Cerebellar nuclear complex (tissue), 1 donor: ENCODE results near the gene WSB1.
A peak's percentile ranks its signal among the peaks of the same experiment; 100 is the strongest.

Experiments used
- DNase-seq, 2 experiments: peaks; one replicate each; lab custom pipeline; 2025; lab: John Stamatoyannopoulos, UW

WSB1 gene

DNA sequence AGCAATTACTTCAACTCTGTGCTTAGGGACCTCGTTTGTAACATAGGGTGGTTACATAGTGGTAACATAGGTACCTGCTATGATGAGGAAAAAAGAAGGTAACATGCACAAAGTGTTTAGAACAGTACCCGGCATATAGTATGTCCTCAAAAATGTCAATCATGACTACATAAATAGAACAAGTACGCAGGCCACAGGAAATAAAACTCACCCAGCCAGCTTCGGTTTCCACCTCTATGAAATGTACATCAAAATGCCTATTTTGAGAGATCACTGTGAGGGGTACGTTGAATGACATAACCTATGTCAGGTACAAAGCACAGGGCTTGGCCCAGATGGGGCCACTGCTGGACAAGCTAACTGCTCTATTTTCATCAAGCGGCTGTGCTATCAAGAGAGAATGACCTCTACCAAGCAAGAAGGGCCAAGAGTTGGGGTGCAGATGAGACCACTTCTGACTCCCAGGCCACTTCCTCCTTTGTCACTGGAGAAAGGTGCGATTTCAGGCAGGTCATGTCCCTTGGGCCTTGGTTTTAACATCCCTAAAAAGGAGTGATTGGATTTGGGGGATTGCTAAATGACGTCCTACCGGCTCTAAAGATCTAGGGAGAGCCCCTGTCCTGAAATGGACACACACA, 45.4 kb downstream of the WSB1 start:
- no peak for DNase-seq

- no peak for DNase-seq
Measured at GRCh38 chr17:27339836-27340550, 46.1 kb downstream of the WSB1 start.

- DNase-seq, result no peak
Measured at GRCh38 chr17:27340575-27340974, 46.7 kb downstream of the WSB1 start.

GRCh38 chr17:27341041-27341471, 47.1 kb downstream of the WSB1 start:
- no peak for DNase-seq

- no peak for DNase-seq
Measured at GRCh38 chr17:27342059-27342458, 48.1 kb downstream of the WSB1 start.

GRCh38 chr17:27343294-27343693, 49.4 kb downstream of the WSB1 start:
- DNase-seq, result no peak

- DNase-seq, result no peak
Measured at GRCh38 chr17:27343977-27344607, 50.2 kb downstream of the WSB1 start.

GRCh38 chr17:27345141-27345904, 51.4 kb downstream of the WSB1 start:
- no peak for DNase-seq

GRCh38 chr17:27346228-27346899, 52.5 kb downstream of the WSB1 start:
- no peak for DNase-seq

GRCh38 chr17:27348196-27348595, 54.3 kb downstream of the WSB1 start:
- no peak for DNase-seq

DNA sequence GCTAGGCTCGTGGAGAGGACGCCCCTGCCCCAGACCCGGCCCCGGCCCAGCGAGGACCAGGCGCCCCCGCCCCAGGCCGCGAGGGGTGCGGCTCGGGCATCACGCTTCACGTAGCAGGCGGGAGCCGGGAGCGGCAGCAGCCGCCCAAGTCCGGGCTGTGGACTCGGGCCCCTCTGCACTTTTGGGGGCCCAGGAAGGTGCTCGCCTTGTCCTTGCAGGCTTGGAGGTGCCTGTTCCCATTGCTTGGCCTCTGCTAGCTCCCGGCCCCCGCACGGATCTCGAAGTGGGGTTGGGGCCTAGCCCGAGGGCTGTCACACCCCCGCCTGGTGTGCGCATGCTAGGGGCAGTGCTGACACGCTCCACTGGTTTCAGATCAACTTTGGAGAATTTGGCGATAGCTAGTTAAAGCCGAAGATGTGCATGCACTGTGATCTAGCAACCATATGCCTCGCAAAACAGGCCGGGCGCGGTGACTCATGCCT, 55.7 kb downstream of the WSB1 start:
- DNase-seq, result no peak

GRCh38 chr17:27351759-27352158, 57.8 kb downstream of the WSB1 start:
- DNase-seq, result no peak

DNA sequence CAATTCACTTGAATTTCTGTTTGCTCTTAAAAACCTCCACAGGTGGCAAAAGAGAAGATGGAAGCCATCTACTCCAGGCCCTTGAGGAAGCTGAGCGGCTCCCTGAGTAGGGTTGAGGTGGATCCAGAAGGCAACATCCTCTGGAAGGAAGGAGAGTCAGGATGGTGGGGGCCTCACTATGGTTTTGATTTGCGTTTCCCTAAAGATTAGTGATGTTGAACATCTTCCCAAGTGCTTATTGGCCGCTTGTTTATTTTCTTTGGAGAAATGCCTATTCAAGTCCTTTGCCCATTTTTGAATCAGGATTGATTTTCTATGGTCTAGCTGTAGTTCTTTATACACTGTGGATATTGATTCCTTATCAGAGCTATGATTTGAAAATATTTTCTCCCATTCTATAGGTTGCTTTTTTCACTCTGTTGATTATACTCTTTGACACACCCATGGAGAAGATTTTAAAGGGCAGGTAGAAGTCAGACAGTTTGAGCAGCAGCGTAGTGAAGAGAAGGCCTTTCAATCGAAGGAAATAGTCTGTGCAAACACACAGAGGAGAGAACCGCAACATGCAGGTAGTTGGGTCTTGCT, 58.6 kb downstream of the WSB1 start:
- DNase-seq, result no peak

DNA sequence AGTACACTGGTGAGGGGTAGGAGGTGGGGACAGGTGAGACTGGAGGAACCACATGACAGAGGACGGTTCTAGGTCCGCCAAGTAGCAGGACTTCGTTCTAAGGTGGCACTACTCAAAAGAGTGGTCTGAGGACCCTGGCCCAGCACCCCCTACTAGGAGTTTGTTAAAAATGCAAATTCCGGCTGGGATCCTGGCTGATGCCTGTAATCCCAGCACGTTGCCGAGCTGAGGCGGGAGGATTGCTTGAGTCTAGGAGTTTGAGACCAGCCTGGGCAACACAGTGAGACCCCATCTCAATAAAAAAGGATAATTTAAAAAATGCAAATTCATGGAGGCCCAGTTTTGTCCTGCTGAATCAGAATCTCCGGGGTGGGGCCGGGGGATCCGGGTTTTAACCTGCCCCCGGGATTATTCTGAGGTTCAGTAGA, 59.1 kb downstream of the WSB1 start:
- no peak for DNase-seq

DNA sequence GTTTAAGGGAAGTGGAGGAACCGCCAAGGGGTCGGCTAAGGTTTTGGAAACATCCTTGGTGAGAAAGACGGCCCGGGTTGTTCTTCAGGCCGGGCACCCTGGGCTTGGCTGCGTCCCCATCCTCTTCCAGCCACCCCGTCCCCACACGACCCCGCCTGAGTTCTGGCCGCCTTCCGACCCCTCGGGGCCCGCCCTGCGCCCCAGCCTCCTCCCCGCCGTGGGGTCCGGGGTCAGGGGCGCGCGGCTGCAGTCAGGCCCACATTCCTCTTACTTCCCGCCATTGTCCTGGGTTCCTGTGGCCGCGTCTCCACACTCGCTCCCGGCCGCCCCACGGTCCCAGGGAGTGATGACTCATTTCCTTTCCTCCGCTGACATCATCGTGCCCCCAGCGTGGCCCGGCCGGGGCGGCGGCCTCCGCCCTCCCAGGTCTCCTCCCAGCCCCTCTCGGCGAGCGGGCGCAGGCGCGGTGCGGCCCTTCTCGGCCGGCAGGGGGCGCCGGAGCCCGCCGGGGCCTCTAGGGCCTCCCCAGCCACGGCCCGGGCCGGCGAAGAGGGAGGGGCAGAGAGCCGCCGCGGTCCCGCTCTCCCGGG, 59.6 kb downstream of the WSB1 start:
- DNase-seq, result peak; percentile 23 to 41

DNA sequence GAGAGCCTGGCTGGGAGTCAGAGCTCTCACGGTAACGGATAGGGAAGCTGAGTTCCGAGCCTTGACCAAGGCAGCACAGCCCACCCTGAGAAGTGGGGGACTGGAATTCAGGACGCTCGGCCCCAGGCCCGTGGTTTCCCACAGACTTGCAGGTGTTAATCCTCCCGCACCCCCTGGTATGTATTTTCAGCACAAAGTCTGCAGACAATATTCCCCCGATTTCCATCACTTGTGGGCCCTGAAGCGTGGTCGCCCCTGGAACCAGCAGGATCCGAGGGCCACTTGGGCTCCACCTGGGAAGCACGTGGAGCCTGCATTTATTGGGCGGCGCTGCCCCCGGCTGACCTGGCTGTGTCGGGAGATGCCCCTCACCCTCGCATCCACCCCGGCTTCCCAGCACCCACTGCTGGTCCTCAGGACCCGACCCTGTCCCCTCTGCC, 60.2 kb downstream of the WSB1 start:
- DNase-seq, result no peak

DNA sequence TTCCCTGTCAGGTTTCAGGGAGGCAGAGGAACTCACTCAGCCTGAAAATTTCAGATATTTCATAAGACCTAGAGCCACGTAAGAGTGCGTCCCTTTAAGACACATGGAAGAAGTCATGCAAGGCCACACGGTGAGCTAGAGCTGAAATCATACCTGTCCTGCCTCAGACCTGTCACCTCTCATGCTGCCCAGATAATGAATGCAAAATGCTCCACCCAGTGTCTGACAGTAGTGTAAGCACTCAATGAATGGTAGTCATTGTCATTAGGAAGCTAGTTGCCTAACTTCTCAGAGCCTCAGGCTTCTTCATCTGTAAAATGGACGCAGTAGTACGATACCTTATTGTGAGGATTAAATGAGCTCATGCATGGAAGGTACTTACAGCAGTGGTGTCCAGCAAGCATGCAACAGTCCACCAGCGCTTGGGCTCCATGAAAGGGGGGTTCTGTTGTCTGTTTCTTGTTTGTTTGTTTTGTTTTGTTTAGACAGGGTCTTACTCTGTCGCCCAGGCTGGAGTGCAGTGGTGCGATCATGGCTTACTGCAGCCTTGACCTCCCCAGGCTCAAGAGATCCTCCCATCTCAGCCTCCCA, 60.7 kb downstream of the WSB1 start:
- no peak for DNase-seq

- no peak for DNase-seq
Measured at GRCh38 chr17:27355419-27355818, 61.5 kb downstream of the WSB1 start.

GRCh38 chr17:27356091-27356705, 62.3 kb downstream of the WSB1 start:
- no peak for DNase-seq

DNA sequence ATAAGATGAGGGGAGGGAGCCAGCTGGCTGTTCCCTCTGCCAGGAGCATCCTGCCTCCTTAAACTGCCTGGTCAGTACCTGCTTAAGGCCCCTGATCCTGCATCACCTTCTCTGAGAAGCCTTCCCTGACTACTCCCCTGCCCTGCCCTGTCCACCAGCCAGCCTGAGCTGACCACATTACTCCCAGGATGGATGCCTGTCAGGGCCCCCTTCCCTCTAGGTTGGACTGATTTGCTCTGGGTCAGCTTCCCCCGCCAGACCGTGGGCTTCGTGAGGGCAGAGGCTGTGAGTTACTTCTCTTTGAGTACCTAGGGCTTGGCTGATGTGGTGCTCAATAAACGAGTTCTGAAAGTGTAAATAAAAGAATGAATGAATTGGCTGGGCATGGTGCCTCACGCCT, 63.3 kb downstream of the WSB1 start:
- DNase-seq, result no peak
